Caco-2 (cell line): Measurements from ENCODE around the gene GPR171. TPM values are rescaled to one million over a fixed set of nuclear protein-coding genes. Genes with fewer than 3 reads are reported as not detected.
A peak's percentile ranks its signal among the peaks of the same experiment; 100 is the strongest.

ENCODE experiments used
- BruUV-seq: library from RNA; stranded (reverse); fragments of 400-500 nt; replicated peaks from 2 replicates; lab custom pipeline; 2021; lab: Mats Ljungman, UMichigan
- CTCF ChIA-PET: fragments of 300-600 bp; sonication (Branson Sonifier 250); formaldehyde crosslinking; loops from one replicate; lab custom pipeline; 2022; ENCODE audit warnings: antibody characterized with exemption; lab: Charles Lee
- POLR2A ChIA-PET: fragments of 300-600 bp; sonication (Branson Sonifier 250); formaldehyde crosslinking; loops from one replicate; lab custom pipeline; 2022; ENCODE audit warnings: antibody characterized with exemption; lab: Charles Lee
- DNase-seq, 2 experiments: peaks; one replicate each; pipeline versions ENCODE4 v3.0.0 to v3.0.0-alpha.2; 2020 to 2022
- H3K27me3 ChIP-seq: replicated peaks from 2 replicates; pipeline ENCODE4 v1.6.0; 2011; ENCODE audit warnings: low read length; ENCODE audit not compliant: control insufficient read depth, insufficient read depth
- H3K36me3 ChIP-seq: 2 replicates; pipeline ENCODE4 v1.5.1; 2011; ENCODE audit warnings: low read length; ENCODE audit not compliant: control insufficient read depth, insufficient read depth
- H3K4me1 ChIP-seq: fragments of 250-450 bp; sonication (Bioruptor Pico); 2 replicates; pipeline ENCODE4 v1.5.1; 2020; ENCODE audit warnings: mild to moderate bottlenecking
- H3K4me3 ChIP-seq: 2 replicates; pipeline ENCODE4 v1.5.1; 2011; ENCODE audit warnings: low read depth, mild to moderate bottlenecking, control low read depth, low read length
- H3K9me3 ChIP-seq: fragments of 250-450 bp; sonication (Bioruptor Pico); 2 replicates; pipeline ENCODE4 v1.5.1; 2020; ENCODE audit warnings: mild to moderate bottlenecking, moderate library complexity
- H3K27ac Mint-ChIP-seq: one replicate; pipeline ENCODE4 v1.8.0; 2022; ENCODE audit warnings: mixed read lengths; ENCODE audit not compliant: unreplicated experiment
- H3K27me3 Mint-ChIP-seq: one replicate; pipeline ENCODE4 v1.8.0; 2022; ENCODE audit warnings: mixed read lengths; ENCODE audit not compliant: insufficient read depth, unreplicated experiment
- H3K36me3 Mint-ChIP-seq: one replicate; pipeline ENCODE4 v1.8.0; 2022; ENCODE audit warnings: mild to moderate bottlenecking, mixed read lengths; ENCODE audit not compliant: insufficient read depth, unreplicated experiment
- H3K4me1 Mint-ChIP-seq: one replicate; pipeline ENCODE4 v1.8.0; 2022; ENCODE audit warnings: low read depth, mixed read lengths; ENCODE audit not compliant: unreplicated experiment
- H3K4me3 Mint-ChIP-seq: one replicate; pipeline ENCODE4 v1.8.0; 2022; ENCODE audit warnings: mild to moderate bottlenecking, moderate library complexity, mixed read lengths; ENCODE audit not compliant: unreplicated experiment
- H3K9me3 Mint-ChIP-seq: one replicate; pipeline ENCODE4 v1.8.0; 2022; ENCODE audit warnings: mixed read lengths; ENCODE audit not compliant: unreplicated experiment
- intact Hi-C: fragments of 100-400 bp; cut with micrococcal nuclease; formaldehyde crosslinking; loops from one replicate; pipeline ENCODE4 v1.10.0; 2022; ENCODE audit not compliant: unreplicated experiment
- total RNA-seq: library from RNA; stranded (reverse); gene quantifications from 2 replicates; pipeline ENCODE4 v1.2.3, GENCODE V29; 2022
- TF ChIP-seq, protein P1 (sequence below), 2 experiments: fragments of 200-600 bp in 1 of 2; IDR thresholded peaks; 1 replicate in 1 of 2; 2 replicates in 1 of 2; pipeline versions ENCODE4 v1.5.1 to v1.8.0; 2011 to 2022; ENCODE audit warnings: antibody characterized with exemption in 1 of 2, control low read depth in 1 of 2, inconsistent platforms in 1 of 2, low read depth in 1 of 2, low read length in 1 of 2, mild to moderate bottlenecking in 1 of 2, moderate library complexity in 1 of 2; ENCODE audit not compliant: insufficient read depth in 1 of 2, severe bottlenecking in 1 of 2, unreplicated experiment in 1 of 2

Gene GPR171
- total RNA-seq, 1 experiment from 2014 or later: not detected

DNA sequence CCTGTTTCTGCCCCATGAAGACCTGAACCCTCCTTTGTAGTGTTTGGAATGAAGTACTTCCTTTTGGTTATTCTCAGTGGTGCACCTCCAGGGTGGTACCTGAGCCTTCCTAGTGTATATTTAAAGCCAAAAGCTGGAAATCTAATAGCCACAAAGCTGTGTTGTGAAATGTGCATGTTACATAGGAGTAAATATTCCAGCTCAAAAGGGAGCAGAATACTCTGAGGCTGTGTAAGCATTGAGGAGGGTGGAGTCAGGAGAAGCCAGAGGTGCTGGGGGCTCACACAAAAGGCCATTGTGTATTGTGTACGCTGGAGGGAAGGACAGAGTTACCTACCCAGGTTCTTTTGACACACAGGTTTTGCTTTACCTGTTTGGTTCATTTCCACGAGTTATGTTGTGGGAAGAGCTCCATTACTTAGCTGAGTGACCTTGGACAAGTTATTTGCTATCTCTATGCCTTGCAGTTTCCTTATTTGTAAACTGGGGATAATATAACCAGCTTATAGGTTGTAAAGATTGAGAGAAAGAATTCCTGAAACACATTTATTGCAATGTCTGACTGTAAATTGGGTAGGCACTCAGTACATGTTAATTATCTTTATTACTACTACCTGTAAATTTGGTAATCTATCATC lies 24.7 kb downstream of the GPR171 start:
- no peaks in the 10 kb centered on the region for H3K27me3 ChIP-seq
- peaks cover 24% of the 10 kb centered on the region for H3K4me1 Mint-ChIP-seq
- intact Hi-C loops: no loop called here
- ChIA-PET POLR2A (interaction anchor here (0.6 to 0.8 kb wide), 2 partner anchors 18 to 29 kb away, joined by 3 to 5 read pairs; no protein-coding TSS in a partner anchor), CTCF (interaction anchor here (0.8 kb wide), 1 partner anchor 11 kb away, joined by 5 read pairs; no protein-coding TSS in a partner anchor)
- H3K9me3 ChIP-seq: no peaks in the 10 kb centered on the region
- H3K4me3 ChIP-seq: no peak overlapping the region
- H3K36me3 ChIP-seq: no peaks in the 10 kb centered on the region
- H3K4me1 ChIP-seq: peaks cover 11% of the 10 kb centered on the region
- DNase-seq: peak; percentile 41 to 43
- no peak overlapping the region for H3K4me3 Mint-ChIP-seq
- H3K27ac Mint-ChIP-seq: no peak overlapping the region
- BruUV-seq: no TSS peak
- no peaks in the 10 kb centered on the region for H3K27me3 Mint-ChIP-seq
- H3K9me3 Mint-ChIP-seq: no peaks in the 10 kb centered on the region
- TF ChIP-seq, protein P1, sequence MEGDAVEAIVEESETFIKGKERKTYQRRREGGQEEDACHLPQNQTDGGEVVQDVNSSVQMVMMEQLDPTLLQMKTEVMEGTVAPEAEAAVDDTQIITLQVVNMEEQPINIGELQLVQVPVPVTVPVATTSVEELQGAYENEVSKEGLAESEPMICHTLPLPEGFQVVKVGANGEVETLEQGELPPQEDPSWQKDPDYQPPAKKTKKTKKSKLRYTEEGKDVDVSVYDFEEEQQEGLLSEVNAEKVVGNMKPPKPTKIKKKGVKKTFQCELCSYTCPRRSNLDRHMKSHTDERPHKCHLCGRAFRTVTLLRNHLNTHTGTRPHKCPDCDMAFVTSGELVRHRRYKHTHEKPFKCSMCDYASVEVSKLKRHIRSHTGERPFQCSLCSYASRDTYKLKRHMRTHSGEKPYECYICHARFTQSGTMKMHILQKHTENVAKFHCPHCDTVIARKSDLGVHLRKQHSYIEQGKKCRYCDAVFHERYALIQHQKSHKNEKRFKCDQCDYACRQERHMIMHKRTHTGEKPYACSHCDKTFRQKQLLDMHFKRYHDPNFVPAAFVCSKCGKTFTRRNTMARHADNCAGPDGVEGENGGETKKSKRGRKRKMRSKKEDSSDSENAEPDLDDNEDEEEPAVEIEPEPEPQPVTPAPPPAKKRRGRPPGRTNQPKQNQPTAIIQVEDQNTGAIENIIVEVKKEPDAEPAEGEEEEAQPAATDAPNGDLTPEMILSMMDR (IDR thresholded peaks at IDR 0.05; ENCODE audit: insufficient read depth in 1 of 2, low read depth in 1 of 2, low read length in 1 of 2, severe bottlenecking in 1 of 2, unreplicated experiment in 1 of 2): no peak
- H3K36me3 Mint-ChIP-seq: peaks cover 3% of the 10 kb centered on the region

DNA sequence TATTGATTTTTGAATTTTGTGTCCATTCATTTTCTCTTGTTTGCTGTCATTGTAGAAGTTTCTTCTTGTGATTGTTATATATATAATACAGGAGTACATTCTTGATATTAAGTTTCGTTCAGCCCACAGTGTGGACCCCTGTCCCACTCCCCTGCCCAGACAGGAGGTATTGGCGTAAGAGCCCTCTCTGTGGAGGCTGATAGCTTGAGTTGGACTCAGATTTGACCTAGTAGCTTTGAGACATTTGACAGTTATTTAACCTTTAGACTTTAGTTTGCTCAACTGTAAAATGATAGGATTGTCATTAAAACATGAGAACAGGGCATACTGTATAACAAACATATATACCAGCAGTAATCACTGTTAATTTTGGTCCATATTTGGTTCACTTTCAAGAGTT lies 27.1 kb downstream of the GPR171 start:
- peaks cover 11% of the 10 kb centered on the region for H3K4me1 ChIP-seq
- H3K27me3 ChIP-seq: no peaks in the 10 kb centered on the region
- H3K9me3 Mint-ChIP-seq: no peaks in the 10 kb centered on the region
- no peaks in the 10 kb centered on the region for H3K36me3 ChIP-seq
- TF ChIP-seq, protein P1 (IDR thresholded peaks at IDR 0.05; ENCODE audit: insufficient read depth in 1 of 2, low read depth in 1 of 2, low read length in 1 of 2, severe bottlenecking in 1 of 2, unreplicated experiment in 1 of 2): no peak
- peaks cover 14% of the 10 kb centered on the region for H3K36me3 Mint-ChIP-seq
- no TSS peak for BruUV-seq
- H3K4me3 Mint-ChIP-seq: no peak overlapping the region
- no peak overlapping the region for H3K27ac Mint-ChIP-seq
- H3K9me3 ChIP-seq: no peaks in the 10 kb centered on the region
- ChIA-PET POLR2A (no interaction called here), CTCF (no interaction called here)
- H3K4me3 ChIP-seq: no peak overlapping the region
- H3K4me1 Mint-ChIP-seq: peaks cover 13% of the 10 kb centered on the region
- DNase-seq: no peak
- intact Hi-C loops: no loop called here
- no peaks in the 10 kb centered on the region for H3K27me3 Mint-ChIP-seq

- no TSS peak for BruUV-seq
- CTCF ChIA-PET: no interaction called here
Measured at GRCh38 chr3:151174351-151174750, 28.7 kb downstream of the GPR171 start.

More at GRCh38 chr3:151174351-151174750, 28.7 kb downstream of the GPR171 start:
- H3K27ac Mint-ChIP-seq: no peak overlapping the region
- POLR2A ChIA-PET: no interaction called here
- H3K9me3 Mint-ChIP-seq: no peaks in the 10 kb centered on the region
- H3K4me1 Mint-ChIP-seq: peaks cover 13% of the 10 kb centered on the region
- H3K36me3 Mint-ChIP-seq: peaks cover 15% of the 10 kb centered on the region
- Histone ChIP-seq H3K36me3 (no peaks in the 10 kb centered on the region), H3K27me3 (no peaks in the 10 kb centered on the region), H3K9me3 (no peaks in the 10 kb centered on the region), H3K4me3 (no peak overlapping the region), H3K4me1 (peaks cover 11% of the 10 kb centered on the region)
- no peaks in the 10 kb centered on the region for H3K27me3 Mint-ChIP-seq
- intact Hi-C loops: no loop called here
- no peak overlapping the region for H3K4me3 Mint-ChIP-seq
- TF ChIP-seq, protein P1 (IDR thresholded peaks at IDR 0.05; ENCODE audit: insufficient read depth in 1 of 2, low read depth in 1 of 2, low read length in 1 of 2, severe bottlenecking in 1 of 2, unreplicated experiment in 1 of 2): no peak
- no peak for DNase-seq
